Stimulated activated CD4-positive, alpha-beta T cell treated with anti-CD3 and anti-CD28 coated beads, Interleukin-1b, Interleukin-23, amount 100 ng/mL, for 1 hour (primary cell): ENCODE results near the gene ART1.
"Not testable (repeated sequence)": the region's sequence is repeated elsewhere in the genome, so short reads cannot be mapped to it uniquely, and the experiment has no call there.

ENCODE experiments used
- DNase-seq, 2 donors: peaks; one replicate each; pipeline ENCODE4 v3.0.0-alpha.2; 2020; ENCODE audit warnings: low read depth in 2 of 2

Gene ART1

DNA sequence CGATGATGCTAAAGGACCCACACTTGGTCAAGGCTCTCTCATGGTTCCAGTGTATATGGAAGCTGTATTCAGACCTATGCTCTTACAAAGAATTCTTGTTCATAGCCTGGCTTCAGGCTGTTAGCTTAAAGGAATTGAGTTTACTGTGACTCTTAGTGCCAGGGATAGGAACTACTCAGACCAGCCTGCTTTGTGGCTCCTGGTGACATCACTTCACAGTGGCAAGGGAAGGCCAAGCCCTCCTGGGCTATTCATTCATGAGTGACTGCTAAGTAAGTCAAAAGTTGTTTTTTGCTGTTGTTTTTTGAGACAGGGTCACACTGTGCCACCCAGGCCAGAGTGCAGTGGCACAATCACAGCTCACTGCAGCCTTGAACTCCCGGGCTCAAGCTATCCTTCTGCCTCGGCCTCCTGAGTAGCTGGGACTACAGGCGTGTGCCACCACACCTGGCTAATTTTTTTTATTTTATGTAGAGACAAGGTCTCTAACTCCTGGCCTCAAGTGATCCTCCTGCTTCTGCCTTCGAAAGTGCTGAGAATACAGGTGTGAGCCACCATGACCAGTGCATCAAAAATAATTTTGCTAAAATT, 12.8 kb upstream of the ART1 start:
- DNase-seq, result no peak

DNA sequence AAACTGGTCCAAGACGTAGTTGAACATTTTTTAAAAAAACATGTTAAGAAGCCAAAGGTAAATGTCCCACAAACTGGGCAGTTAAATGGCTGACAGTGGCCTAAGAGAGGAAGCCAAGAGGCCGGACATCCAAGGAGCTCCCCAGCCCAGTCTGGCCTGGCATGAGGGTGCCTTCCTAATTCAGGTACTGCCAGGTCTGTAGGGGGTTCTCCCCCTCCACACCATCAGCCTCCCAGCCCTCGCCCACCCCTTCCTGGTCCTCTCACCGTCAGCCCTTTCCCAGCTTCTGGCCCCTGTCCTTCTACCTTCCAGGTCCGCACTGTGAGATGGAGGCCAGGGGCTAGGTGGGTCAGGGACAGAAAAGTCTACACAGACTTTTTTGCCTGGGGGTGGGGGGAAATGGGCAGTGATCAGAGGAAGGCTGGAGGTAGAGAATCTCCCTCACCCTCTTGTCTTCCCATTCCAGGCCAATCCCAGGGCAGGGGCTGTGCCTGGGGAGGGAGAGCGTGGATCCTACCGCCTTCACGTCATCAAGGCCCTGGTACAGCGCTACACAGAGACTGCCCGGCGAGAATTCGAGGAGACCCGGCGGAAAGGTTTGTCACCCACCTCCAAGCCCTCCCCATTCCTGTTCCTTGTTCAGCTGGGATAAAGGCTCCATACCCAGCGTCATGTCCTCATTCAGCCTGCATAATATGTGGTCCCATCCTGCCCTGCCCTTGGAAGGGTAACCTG, 9.1 kb upstream of the ART1 start:
- no peak for DNase-seq

DNA sequence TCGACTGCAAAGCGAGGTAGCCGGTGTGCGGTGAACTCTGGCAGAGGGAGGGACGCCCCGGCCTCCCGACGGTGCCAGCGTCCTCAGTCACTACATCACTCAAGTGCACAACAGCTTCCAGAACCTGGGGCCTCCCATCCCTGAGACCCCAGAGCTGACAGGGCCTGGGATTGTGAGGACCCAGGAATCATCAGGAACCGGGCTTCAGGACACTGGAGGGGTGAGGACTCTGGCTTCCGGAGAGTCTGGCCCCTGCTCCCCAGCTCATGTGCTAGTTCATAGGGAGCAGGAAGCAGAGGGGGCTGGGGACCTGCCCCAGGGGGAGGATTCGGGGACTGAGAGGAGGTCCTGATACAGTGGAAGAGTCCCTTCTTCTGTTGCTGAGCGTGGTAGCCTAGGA, 7.7 kb upstream of the ART1 start:
- no peak for DNase-seq

DNA sequence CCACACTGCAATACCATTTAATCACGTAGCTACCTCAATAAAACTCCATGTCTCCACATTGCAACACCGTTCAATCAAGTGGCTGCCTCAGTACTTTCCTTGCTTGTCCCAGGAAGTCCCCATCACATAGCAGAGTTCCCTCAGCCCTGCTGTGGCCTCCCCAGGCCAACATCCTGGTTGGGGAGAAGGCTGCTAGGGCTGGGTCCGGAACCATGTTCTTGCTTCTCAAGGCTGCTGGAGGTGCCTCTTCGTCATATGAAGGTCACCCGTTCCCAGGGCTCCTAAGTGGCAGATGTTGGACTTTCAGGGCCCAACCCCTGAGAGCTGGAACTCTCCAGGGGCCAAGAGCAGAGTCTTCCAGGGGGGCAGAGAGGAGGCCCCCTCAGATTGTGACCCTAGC, 6.4 kb upstream of the ART1 start:
- DNase-seq, result no peak

DNA sequence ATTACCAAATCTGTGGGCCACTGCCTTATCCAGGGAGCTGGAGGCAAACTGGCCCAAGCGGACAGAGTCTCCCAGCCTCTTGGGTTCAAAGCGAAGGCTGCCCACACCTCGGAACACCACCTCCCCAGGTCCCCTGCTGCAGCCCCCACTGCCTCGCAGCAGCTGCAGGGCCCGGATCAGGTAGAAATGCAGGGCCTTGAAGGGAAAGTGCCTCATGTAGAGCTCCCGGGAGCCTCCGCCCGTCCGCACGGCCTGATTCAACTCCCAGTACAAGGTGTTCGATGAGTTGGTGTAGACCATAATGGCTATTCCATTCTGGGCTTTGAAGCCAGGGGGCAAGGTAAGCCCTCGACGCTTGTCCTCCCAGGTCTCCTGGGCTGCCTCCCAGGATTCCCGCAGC, 5.1 kb upstream of the ART1 start:
- DNase-seq, result no peak

DNA sequence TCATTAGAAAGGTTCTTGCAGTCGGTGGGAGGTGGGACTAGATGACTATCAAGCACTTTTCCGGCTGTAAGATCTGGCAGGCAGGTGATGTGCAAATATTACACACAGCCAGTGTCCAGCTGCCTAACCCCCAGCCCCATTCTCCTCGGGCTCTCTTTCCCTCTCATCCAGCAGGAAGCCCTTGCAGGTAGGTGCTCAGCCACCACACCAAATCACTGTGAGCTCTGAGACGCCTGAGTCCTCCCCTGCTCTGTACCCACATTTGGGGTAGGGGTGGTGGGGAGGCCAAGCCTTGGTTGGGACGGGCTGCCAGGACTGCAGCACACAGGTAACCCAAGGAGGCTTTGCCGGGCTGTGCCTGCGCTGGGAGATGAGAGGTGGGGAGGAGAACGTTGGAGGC, 3.7 kb upstream of the ART1 start:
- no peak for DNase-seq

DNA sequence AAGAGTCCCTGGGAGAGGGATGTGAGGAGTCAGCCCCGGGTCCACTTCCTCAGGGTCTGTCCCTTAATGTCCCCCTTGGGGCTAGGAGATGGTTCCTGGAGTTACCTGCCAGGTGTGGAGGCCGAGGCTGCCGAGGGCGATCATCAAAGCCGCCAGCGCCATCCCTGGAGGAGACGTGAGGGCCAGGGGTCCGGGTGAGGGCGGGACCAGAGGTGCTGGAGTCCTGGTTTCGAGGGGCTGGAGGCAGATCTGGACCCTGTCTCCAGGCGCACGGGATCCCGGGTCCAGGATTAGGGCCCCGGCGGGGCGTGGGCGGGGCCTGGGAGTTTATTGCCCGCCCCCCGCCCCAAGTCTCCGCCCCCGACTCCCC, 3.2 kb upstream of the ART1 start, which contains the start of gene ART5:
Gene ART5, minus strand, starts transcription at position 292 of the 370 bp plus-strand sequence. Its CDS starts 130 bp downstream, at position 162.
- DNase-seq, result no peak

DNA sequence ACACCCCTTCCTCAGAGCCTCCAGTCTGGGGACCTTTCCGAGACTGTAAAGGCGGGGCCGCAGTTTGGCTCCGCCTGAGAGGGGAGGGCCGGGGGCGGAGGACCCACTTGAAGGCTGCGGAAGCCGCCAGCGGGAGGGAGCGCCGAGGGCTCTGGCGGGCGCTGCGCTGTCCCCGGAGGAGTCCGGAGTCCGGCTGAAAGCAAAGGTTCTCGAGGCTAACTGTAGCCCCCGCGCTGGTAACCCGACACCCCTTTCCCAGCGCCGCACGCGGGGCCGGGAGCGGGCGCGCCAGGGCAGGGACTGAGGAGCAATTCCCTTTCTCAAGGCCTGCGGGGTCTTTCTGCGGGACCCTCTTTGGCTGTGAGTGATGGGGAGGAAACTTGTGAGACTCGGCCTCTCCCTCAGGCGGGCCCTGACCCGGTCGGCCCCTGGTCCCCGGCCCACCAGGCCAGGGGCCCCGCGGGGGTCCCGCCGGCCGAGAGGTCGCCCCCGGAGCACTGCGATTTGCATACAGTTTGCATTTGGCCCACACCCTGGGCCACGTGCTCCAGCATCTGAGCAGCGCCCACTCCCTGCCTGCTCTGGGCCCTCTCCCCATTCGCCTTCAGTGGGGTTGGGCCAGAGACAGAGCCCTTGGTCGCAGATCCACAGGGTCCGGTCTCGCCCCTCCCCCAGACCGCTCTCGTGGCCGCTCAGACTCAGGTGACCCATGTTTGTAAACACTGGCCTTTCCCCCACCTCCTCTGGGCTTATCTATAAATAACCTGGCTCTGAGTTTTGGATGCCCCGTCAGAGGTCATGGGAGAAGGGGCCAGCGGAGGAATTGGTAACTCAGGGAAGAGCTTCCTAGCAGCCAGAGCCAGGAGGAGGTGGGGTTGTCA, 2.6 kb upstream of the ART1 start:
- DNase-seq, result peak; percentile 38 to 47

DNA sequence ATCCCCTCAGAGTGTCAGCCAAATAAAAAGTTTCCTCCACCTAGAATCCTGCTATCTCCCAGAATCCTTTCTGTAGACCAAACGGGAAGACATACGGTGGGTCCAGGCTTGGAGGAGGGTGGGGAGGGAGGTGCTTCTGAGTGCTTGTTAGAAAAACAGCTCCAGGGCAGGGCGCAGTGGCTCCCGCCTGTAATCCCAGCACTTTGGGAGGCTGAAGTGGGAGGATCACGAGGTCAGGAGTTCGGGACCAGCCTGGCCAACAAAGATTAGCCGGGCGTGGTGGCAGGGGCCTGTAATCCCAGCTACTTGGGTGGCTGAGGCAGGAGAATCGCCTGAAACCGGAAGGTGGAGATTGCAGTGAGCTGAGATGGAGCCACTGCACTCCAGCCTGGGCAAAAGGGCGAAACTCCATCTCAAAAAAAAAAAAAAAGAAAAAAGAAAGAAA, 1.8 kb upstream of the ART1 start:
- not testable (repeated sequence) for DNase-seq

DNA sequence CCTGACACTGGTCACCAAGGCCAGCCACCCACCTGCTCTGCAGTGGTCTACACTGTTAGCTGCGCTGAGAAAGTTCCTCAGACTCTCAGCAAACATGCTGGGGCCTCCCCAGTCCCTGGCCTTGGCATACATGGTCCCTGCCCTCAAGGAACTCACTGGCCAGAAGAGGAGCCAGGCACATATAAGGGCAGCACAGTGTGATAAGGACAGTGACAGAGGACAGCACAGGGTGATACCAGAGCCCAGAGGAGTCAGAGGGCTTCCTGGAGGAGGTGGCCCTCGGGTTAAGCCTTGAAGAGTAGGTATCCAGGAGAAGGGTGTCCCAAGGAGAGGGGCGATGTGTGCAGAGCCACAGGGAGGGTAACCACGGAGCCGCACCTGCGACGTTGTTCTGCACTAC, 624 bp downstream of the ART1 start:
- no peak for DNase-seq

DNA sequence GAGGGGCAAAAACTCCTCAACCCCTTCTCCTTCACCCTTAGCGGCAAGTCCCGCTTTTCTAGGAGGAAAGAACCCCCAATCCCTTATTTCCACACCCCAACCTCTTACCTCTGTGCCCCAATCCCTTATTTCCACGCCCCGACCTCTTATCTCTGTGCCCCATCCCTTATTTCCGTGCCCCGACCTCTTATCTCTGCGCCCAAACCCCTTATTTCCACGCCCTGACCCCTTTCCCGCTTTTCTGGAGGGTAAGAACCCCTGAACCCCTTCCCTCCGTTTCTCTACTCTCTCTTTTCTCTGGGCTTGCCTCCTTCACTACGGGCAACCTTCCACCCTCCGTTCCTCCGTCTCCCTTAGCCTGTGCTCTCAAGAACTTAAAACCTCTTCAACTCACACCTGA, 3.9 kb downstream of the ART1 start:
- not testable (repeated sequence) for DNase-seq

DNA sequence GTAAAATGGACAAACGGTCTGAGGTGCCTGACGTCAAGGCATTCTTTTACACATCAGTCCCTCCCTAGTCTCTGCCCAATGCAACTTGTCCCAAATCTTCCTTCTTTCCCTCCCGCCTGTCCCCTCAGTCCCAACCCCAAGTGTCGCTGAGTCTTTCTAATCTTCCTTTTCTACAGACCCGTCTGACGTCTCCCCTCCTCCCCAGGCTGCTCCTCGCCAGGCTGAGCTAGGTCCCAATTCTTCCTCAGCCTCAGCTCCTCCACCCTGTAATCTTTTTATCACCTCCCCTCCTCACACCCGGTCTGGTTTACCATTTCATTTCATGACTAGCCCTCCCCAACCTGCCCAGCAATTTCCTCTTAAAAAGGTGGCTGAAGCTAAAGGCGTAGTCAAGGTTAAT, 4.4 kb downstream of the ART1 start:
- not testable (repeated sequence) for DNase-seq

DNA sequence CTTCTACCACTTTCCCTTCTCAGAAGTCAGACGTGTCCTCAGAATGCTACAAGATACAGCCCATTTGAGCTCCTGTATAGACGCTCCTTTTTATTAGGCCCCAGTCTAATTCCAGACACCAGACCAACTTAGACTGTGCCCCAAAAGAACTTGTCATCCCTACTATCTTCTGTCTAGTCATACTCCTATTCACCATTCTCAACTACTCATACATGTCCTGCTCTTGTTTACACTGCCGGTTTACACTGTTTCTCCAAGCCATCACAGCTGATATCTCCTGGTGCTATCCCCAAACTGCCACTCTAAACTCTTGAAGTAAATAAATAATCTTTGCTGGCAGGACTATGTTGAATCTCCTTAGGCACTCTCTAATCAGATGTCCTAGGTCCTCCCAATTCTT, 7.6 kb downstream of the ART1 start:
- not testable (repeated sequence) for DNase-seq

DNA sequence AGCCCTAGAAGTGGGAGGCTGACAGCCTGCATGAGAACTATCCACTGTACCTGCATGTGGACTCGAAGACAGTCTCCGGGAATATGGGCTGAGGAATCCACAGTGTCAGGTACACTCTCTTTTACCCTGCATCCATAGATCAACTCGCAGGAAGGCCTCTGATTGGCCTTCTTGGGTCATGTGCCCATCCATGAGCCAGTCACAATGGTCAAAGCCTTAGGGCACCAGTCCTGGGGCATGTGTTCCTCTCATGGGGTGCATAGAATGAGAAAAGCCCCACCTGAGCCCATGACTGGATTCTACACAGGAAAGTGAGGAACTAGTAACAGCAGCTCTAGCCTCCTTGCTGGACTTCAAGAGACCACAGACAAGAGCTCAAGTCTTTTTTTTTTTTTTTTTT, 10.6 kb downstream of the ART1 start:
- DNase-seq, result no peak

DNA sequence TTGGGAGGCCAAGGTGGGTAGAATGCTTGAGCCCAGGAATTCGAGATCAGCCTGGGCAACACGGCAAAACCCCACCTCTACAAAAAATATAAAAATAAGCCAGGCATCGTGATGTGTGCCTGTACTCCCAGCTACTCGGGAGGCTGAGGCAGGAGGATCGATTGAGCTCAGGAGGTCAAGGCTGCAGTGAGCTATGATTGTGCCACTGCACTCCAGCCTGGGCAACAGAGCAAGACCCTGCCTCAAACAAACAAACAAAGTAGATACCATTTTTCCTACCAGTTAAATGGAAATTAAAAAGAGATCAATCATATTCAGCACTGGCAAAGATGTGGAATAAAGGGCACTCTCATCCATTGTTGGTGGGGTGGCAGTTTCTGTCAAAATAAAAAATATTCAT, 12.4 kb downstream of the ART1 start:
- DNase-seq, result not testable (repeated sequence)

DNA sequence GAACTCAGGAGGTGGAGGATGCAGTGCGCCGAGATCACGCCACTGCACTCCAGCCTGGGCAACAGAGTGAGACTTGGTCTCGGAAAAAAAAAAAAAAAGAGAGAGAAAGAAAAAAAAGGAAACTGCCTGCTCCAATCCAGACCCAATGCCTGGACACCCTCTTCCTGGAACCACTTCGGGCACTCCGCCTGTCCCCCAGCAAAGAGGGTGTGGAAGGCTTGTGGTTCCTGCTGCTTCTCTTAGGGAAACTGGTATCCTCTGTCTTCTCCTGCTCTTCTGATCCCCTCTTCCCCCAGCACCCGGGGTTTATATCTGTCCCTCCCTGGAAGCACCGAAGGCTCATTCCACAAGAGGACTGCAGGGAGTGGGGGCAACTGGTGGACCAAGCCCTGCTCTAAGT, 13.3 kb downstream of the ART1 start:
- no peak for DNase-seq

DNA sequence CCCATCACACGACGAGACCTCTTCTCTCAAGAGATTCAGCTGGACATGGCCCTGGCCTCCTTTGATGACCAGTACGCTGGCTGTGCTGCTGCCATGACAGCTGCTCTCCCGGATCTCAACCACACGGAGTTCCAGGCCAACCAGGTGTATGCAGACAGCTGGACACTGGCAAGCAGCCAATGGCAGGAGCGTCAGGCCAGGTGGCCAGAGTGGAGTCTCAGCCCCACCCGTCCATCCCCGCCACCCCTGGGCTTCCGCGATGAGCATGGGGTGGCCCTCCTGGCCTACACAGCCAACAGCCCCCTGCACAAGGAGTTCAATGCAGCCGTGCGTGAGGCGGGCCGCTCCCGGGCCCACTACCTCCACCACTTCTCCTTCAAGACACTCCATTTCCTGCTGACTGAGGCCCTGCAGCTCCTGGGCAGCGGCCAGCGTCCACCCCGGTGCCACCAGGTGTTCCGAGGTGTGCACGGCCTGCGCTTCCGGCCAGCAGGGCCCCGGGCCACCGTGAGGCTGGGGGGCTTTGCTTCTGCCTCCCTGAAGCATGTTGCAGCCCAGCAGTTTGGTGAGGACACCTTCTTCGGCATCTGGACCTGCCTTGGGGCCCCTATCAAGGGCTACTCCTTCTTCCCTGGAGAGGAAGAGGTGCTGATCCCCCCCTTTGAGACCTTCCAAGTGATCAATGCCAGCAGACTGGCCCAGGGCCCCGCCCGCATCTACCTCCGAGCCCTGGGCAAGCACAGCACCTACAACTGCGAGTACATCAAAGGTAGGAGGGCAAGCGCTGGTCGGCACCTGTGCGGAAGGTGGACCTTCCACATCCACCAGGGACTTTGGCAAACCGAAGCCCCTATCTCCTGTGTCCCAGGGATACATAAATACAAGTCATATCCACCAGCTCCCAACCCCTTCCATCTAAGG, 14.9 kb downstream of the ART1 start:
- no peak for DNase-seq

DNA sequence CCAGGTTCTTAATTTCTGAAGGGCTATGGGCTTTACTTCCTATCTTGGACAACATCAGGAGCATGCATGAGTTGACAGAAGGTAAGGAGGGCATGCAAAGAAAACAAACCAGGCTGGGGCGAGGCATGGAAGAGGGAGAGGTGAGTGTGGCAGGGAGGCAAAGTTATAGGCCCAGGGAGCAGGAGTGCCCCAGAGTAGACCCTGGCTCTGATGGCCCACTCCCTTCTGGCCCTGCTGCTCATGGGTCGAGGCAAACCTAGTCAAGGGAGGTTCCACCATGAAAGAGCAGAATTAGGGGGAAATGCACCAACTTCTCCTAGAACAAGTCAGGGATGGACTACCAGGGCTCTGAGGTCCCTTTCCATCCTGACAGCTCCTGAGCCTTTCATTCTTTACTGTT, 16.0 kb downstream of the ART1 start:
- no peak for DNase-seq

DNA sequence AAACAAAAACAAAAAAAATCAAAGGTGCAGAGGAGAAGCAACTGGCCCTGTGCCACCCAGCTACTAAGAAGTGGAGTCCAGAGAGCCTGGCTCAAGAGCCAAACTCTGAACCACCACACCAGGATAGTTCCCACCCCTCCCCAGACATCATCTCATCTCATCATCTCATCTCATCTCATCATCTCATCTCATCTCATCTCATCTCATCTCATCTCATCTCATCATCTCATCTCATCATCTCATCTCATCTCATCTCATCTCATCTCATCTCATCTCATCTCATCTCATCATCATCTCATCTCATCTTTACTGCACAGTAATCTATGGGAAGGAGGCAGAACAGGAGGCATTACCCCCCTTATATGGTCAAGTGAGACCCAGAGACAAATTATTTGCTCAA, 17.9 kb downstream of the ART1 start:
- DNase-seq, result no peak

DNA sequence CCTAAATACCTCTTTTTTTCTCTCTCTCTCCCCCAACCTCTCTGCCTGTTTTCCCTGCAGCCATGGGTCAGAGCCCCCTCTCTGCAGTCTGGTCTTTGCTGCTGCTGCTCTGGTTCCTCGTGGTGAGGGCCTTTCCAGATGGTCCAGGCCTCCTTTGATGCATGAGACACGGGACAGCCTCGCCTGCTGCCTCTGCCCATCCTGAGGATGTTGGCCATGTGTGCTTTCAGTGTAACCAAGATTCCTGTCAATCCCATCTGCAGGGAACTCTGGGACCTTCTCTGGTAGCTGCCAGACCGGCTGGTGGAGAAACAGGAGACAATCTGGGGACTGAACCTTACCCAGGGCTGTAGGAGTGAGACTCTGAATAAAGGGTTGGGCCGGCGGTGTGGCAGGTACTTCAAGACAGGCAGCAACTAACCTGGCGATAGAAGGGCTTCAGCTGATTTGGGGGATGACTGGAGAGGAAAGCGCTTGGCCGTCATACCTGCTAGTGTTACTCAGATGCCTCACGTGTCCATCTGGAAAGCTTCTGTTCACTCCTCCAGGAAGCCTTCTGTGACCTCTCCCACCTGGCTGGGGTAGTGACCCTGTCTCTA, 19.2 kb downstream of the ART1 start:
- no peak for DNase-seq

DNA sequence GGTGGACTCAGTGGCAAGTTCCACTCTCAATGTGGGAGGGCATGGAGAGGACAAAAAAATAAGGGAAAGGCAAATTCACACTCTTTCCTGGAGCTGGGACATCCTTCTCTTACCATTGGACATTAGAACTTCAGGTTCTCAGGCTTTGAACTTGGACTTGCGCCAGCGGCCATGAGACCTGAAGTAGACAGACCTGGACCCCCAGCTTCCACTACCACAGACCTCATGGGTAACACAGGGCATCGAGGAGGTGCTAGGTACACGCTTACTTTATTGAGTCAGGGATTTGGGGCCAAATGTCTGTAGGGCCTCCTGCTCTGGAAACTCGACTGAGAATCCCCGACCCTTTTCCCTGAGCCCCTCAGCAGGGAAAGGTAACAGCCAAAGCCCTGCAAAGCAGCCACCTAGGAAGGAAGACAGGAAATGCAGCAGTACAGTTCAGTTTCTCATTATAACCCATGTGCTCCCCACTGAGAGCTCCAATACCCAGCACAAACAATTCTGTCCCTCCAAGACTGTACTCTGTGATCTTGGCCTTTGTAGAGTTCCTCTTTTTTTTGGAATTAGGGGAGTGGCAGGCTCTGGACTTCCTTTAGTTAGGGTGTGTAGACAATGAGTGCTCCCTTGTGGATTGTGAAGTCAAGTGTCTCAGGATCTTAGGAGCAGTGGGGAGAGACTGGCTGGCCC, 20.6 kb downstream of the ART1 start:
- no peak for DNase-seq
